ENCODE measurements around the gene ANKFY1. TPM values are rescaled to one million over a fixed set of nuclear protein-coding genes. Genes with fewer than 3 reads are reported as not detected.

ANKFY1 gene
- 54.7 TPM for total RNA-seq

GRCh38 chr17:4263282-4264215, at the start of gene ANKFY1:
Gene ANKFY1, minus strand, starts transcription at chr17:4263979. Its CDS starts 38 bp downstream, at chr17:4263941.

Small RNAs within 50 kb of the gene (small RNA-seq; reads per million reads assigned to genes)
- not detected for gene RF00019

Other genes starting within 250 kb of the ANKFY1 start
- gene ZZEF1, start 120.9 kb downstream of the ANKFY1 start, total RNA-seq, result 44.8 TPM
- gene CYB5D2, start 120.8 kb downstream of the ANKFY1 start, total RNA-seq, result 38.3 TPM
- 40.4 TPM for gene UBE2G1, start 102.7 kb upstream of the ANKFY1 start, total RNA-seq
- 1.4 TPM for gene SPNS3, start 170.0 kb upstream of the ANKFY1 start, total RNA-seq
- 16.6 TPM for gene SPNS2, start 234.9 kb upstream of the ANKFY1 start, total RNA-seq